Subcutaneous adipose tissue (tissue), 4 donors: Measurements from ENCODE around the gene DYNAP. TPM values are rescaled to one million over a fixed set of nuclear protein-coding genes. Genes with fewer than 3 reads are reported as not detected.

Experiments used
- total RNA-seq, 4 donors: library from RNA; depleted of rRNA; stranded (reverse); fragments of >200 nt; gene quantifications; one replicate each; pipeline ENCODE4 v1.1.0, GENCODE V29; 2016
- TF ChIP-seq, protein P1 (sequence below): fragments of 450-650 bp; IDR thresholded peaks from one replicate; pipeline ENCODE4 v1.5.1; 2016; ENCODE audit warnings: low read depth, mild to moderate bottlenecking, control low read depth, antibody characterized with exemption, moderate library complexity

DYNAP gene
- total RNA-seq, 4 donors from 2014 or later = not detected

DNA sequence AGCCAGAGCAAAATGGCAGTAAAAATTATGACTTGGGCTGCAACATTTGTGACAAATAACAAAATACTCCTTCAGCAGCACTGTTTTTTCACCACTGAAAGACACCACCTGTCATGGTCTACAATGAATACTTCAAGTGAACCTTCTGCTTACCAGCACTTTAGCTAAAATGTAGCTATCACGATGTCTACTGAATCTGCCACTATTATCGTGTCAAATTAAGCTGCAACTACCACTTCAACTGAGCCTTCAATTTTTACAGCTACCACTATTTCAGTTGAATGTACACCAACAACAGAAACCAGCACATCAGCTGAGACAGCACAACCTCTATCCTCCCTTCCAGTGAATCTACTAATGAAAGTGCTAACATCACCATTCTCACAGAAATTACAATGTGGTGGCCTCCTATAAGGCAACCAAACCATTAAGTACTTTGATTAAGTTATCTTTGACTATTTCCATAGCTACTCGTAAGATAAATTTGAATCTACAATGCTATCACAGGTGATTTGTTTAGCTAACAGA lies 10.8 kb upstream of the DYNAP start:
- TF ChIP-seq, protein P1, sequence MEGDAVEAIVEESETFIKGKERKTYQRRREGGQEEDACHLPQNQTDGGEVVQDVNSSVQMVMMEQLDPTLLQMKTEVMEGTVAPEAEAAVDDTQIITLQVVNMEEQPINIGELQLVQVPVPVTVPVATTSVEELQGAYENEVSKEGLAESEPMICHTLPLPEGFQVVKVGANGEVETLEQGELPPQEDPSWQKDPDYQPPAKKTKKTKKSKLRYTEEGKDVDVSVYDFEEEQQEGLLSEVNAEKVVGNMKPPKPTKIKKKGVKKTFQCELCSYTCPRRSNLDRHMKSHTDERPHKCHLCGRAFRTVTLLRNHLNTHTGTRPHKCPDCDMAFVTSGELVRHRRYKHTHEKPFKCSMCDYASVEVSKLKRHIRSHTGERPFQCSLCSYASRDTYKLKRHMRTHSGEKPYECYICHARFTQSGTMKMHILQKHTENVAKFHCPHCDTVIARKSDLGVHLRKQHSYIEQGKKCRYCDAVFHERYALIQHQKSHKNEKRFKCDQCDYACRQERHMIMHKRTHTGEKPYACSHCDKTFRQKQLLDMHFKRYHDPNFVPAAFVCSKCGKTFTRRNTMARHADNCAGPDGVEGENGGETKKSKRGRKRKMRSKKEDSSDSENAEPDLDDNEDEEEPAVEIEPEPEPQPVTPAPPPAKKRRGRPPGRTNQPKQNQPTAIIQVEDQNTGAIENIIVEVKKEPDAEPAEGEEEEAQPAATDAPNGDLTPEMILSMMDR = no peak

DNA sequence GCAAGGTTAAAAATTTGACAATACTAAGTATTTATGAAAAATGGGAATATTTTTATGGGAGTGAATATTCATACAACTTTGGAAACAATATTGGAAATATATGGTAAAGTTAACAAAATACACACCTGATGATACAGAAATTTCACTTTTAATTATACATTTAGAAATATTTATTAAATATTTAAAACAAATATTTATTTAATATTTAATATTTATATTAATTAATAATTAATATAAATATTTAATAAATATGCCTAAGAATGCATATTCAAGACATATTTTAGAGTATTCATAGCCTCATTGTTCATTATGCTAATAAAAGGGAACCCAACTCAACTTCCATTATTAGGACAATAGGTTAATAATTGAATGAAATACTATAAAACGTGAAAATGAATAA lies 7.0 kb upstream of the DYNAP start:
- TF ChIP-seq, protein P1 = no peak

- TF ChIP-seq, protein P1 = no peak
Observed at GRCh38 chr18:54585743-54586142, 5.3 kb upstream of the DYNAP start.

GRCh38 chr18:54604211-54604610 lies 13.2 kb downstream of the DYNAP start:
- TF ChIP-seq, protein P1 = no peak

DNA sequence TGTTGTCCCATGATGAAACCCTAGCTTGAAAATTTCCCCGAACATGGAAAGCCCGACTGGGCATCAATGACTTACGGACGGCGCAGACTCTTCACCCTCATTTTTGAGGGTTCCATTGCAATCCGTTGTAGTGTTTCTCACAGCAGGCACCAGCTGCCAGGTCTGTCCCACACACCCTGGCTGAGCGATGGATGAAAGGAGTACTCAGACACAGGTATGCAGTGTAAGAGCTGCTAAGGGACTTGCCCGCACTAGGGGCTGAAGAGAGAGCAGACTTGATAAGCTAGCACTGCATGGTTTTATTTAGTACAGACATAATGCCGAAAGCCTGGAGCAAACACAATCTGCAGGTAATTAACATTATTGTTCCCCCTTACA lies 15.8 kb downstream of the DYNAP start:
- TF ChIP-seq, protein P1 = no peak

- TF ChIP-seq, protein P1 = no peak
Observed at GRCh38 chr18:54607213-54608027, 16.4 kb downstream of the DYNAP start.

GRCh38 chr18:54608028-54608642 lies 17.1 kb downstream of the DYNAP start:
- TF ChIP-seq, protein P1 = no peak
